OCI-LY7 (cell line): ENCODE data around the gene NFE2L1. TPM values are rescaled to one million over a fixed set of nuclear protein-coding genes. Genes with fewer than 3 reads are reported as not detected.

Experiments
- BruUV-seq: library from RNA; stranded (reverse); fragments of 400-500 nt; replicated peaks from 2 replicates; lab custom pipeline; 2021; lab: Mats Ljungman, UMichigan
- CTCF ChIA-PET: fragments of 300-600 bp; sonication (Branson Sonifier 250); formaldehyde crosslinking; loops from one replicate; lab custom pipeline; 2022; ENCODE audit warnings: antibody characterized with exemption; ENCODE audit not compliant: unreplicated experiment; lab: Charles Lee
- POLR2A ChIA-PET: fragments of 300-600 bp; sonication (Branson Sonifier 250); formaldehyde crosslinking; loops from one replicate; lab custom pipeline; 2022; ENCODE audit warnings: antibody characterized with exemption; lab: Charles Lee
- DNase-seq: peaks from one replicate; pipeline ENCODE4 v3.0.0-alpha.2; 2015; ENCODE audit warnings: low spot score
- H2AFZ ChIP-seq: fragments of 200-600 bp; sonication (generic), shearing (Covaris generic); 2 replicates; pipeline ENCODE4 v1.6.1; 2014; ENCODE audit warnings: mild to moderate bottlenecking, antibody characterized with exemption, low read length, moderate library complexity
- H3K27ac ChIP-seq: fragments of 200-600 bp; sonication (generic); 2 replicates; pipeline ENCODE4 v1.5.1; 2014; ENCODE audit warnings: mixed run types, low read depth, mild to moderate bottlenecking, moderate library complexity, low read length, inconsistent platforms; ENCODE audit not compliant: poor library complexity, severe bottlenecking
- H3K36me3 ChIP-seq: fragments of 200-600 bp; sonication (generic); 2 replicates; pipeline ENCODE4 v1.6.1; 2014; ENCODE audit warnings: mild to moderate bottlenecking, antibody characterized with exemption, low read length, moderate library complexity, mixed read lengths; ENCODE audit not compliant: insufficient read depth
- H3K4me1 ChIP-seq: fragments of 200-600 bp; sonication (generic); 2 replicates; pipeline ENCODE4 v1.5.1; 2014; ENCODE audit warnings: mild to moderate bottlenecking, low read length; ENCODE audit not compliant: insufficient read depth, poor library complexity, severe bottlenecking
- H3K4me2 ChIP-seq: fragments of 200-600 bp; sonication (generic); 2 replicates; pipeline ENCODE4 v1.6.1; 2014; ENCODE audit warnings: mild to moderate bottlenecking, low read length
- H3K4me3 ChIP-seq: fragments of 200-600 bp; sonication (generic); 2 replicates; pipeline ENCODE4 v1.5.1; 2014; ENCODE audit warnings: mild to moderate bottlenecking, low read depth, low read length; ENCODE audit not compliant: poor library complexity, severe bottlenecking
- H3K79me2 ChIP-seq: fragments of 200-600 bp; sonication (generic); 2 replicates; pipeline ENCODE4 v1.6.1; 2016; ENCODE audit warnings: low read depth, mild to moderate bottlenecking, low read length, moderate library complexity, mixed read lengths; ENCODE audit not compliant: insufficient read depth
- H3K9me2 ChIP-seq: fragments of 200-600 bp; sonication (generic); 2 replicates; pipeline ENCODE4 v1.6.1; 2016; ENCODE audit warnings: mild to moderate bottlenecking, low read length, mixed read lengths; ENCODE audit not compliant: insufficient read depth
- H3K9me3 ChIP-seq: fragments of 200-600 bp; sonication (generic); 2 replicates; pipeline ENCODE4 v1.6.1; 2014; ENCODE audit warnings: mild to moderate bottlenecking, mixed run types, low read length, mixed read lengths
- H4K20me1 ChIP-seq: fragments of 200-600 bp; sonication (generic); 2 replicates; pipeline ENCODE4 v1.6.1; 2014; ENCODE audit warnings: mild to moderate bottlenecking, antibody characterized with exemption, low read length, moderate library complexity, mixed read lengths; ENCODE audit not compliant: insufficient read depth
- EZH2phosphoT487 ChIP-seq: fragments of 200-600 bp; sonication (generic); IDR thresholded peaks from 2 replicates; pipeline ENCODE4 v1.6.1; 2018; ENCODE audit warnings: low read depth, borderline replicate concordance, mild to moderate bottlenecking, mixed run types, antibody characterized with exemption, low read length, moderate library complexity, mixed read lengths
- intact Hi-C: fragments of 100-400 bp; cut with micrococcal nuclease; formaldehyde crosslinking; loops from one replicate; pipeline ENCODE4 v1.10.0; 2022; ENCODE audit not compliant: unreplicated experiment
- microRNA-seq: library from miRNA; unstranded; fragments of <30 nt; microRNA quantifications from one replicate; pipeline ENCODE4 v1.2.0, GENCODE V29; 2022; ENCODE audit warnings: borderline replicate concordance
- small RNA-seq: library from RNA; depleted of rRNA; stranded (forward); fragments of <200 nt; gene quantifications from one replicate; pipeline ENCODE3, GENCODE V24; 2014
- total RNA-seq, 2 experiments: library from RNA; depleted of rRNA in 1 of 2; stranded (reverse); fragments of >200 nt in 1 of 2; shearing (Covaris generic) in 1 of 2; gene quantifications; 2 replicates each; pipeline ENCODE4 v1.2.3, GENCODE V29; 2014 to 2022
- TF ChIP-seq, protein P1 (sequence below): fragments of 200-600 bp; sonication (generic); conservative IDR thresholded peaks from 2 replicates; pipeline ENCODE4 v1.5.1; 2014; ENCODE audit warnings: mild to moderate bottlenecking, antibody characterized with exemption, low read length, moderate library complexity, mixed read lengths

NFE2L1 gene
- total RNA-seq, 2 experiments from 2014 or later, result 42.3 to 106 TPM

DNA sequence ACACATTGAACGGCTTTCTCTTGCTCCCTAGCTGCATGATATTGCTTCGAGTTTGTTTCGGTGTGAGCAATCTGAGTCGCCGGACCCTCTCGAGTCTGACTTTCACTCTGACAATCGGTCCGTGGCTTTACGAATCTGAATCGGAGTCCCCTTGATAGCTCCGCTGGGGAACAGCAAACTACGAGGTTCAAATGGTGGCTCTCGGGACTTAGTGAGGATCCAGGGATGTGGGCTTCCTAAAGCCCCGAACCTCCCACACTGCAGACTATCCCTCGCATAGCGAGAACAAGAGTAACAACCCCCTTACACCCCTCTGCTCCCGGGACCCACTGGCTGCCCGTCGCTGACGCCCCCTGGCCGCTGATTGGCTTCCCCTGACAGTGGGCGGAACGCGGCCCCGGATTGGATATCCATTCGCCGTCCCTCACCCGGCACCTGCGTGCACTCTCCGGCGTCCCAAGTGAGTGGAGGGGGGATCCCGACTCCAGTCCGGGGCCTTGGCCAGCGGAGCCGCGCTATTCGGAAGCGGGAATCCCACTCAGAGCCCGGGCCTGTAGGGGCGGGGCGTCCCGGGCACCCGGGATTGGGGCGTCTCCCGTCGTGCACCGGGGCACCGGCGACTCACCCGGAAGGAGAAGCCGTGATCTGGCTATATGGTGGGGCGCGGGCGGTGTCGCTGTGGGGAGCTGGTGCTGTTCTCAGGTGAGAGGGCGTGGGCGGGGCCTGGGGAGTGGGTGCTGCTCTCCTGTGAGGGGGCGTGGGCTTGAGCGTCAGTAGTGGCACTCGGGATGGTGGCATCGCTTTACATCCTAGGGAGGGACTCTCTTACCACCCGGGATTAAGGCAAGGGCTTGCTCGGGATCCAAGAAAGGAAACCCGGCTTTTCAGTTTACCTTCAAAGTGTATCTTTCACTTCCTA is 59.2 kb downstream of the NFE2L1 start, which contains the start of gene SNX11:
SNX11 (plus strand) TSS at position 630 of the 919 bp plus-strand sequence. CDS start 4,278 bp downstream, outside the sequence.
- H3K27ac ChIP-seq, result peak within 1 kb of the TSS; percentile 61
- peaks cover 23% of the 10 kb centered on the region for H3K4me1 ChIP-seq
- peak within 1 kb of the TSS; percentile 73 for H3K4me2 ChIP-seq
- H3K79me2 ChIP-seq, result peaks cover 15% of the 10 kb centered on the region; the same call in 1 of the 2 replicates
- no peaks in the 10 kb centered on the region for H3K9me2 ChIP-seq
- H3K9me3 ChIP-seq, result peaks cover 8% of the 10 kb centered on the region; the same call in 1 of the 2 replicates
- intact Hi-C loops, result loop anchor here (2.0 kb wide), 1 partner anchor 59 kb away; the partner anchor contains the start of gene NFE2L1
- ChIA-PET POLR2A (interaction anchor here (1.9 kb wide), 1 partner anchor 11 kb away, joined by 9 read pairs; no protein-coding TSS in a partner anchor), CTCF (interaction anchor here (0.9 to 1.0 kb wide), 2 partner anchors 59 to 160 kb away, joined by 3 to 4 read pairs; no protein-coding TSS in a partner anchor)
- H3K4me3 ChIP-seq, result peak within 1 kb of the TSS; percentile 94
- DNase-seq, result peak; percentile 86
- TF ChIP-seq, protein P1, sequence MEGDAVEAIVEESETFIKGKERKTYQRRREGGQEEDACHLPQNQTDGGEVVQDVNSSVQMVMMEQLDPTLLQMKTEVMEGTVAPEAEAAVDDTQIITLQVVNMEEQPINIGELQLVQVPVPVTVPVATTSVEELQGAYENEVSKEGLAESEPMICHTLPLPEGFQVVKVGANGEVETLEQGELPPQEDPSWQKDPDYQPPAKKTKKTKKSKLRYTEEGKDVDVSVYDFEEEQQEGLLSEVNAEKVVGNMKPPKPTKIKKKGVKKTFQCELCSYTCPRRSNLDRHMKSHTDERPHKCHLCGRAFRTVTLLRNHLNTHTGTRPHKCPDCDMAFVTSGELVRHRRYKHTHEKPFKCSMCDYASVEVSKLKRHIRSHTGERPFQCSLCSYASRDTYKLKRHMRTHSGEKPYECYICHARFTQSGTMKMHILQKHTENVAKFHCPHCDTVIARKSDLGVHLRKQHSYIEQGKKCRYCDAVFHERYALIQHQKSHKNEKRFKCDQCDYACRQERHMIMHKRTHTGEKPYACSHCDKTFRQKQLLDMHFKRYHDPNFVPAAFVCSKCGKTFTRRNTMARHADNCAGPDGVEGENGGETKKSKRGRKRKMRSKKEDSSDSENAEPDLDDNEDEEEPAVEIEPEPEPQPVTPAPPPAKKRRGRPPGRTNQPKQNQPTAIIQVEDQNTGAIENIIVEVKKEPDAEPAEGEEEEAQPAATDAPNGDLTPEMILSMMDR, result peak; percentile 48; the same call in 1 of the 2 replicates
- TF ChIP-seq EZH2phosphoT487, result no peak
- BruUV-seq, result TSS peak; percentile 86
- H2AFZ ChIP-seq, result peak within 1 kb of the TSS; percentile 91
- no peaks in the 10 kb centered on the region for H4K20me1 ChIP-seq
- peaks cover 6% of the 10 kb centered on the region; the same call in 1 of the 2 replicates for H3K36me3 ChIP-seq

DNA sequence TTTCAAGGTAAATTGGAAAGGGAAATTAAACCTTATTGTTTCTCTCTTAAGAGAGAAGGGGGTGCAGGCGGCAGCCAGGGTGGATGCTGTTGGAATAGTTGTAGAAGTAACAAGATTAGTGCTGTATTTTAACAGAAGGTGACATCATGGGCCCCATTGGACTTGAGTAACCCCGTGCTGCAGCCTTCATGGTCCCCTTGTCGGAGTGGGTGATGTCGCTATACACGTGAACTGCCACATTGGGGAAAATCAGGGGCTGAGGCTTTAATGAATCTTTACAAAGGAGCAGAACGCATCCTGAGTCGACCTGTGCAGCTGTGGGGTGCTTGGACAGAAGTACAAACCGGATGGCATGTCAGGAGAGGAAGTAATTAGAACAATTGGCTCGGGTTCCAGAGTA is 62.6 kb downstream of the NFE2L1 start:
- TF ChIP-seq, protein P1, result no peak
- no peak for TF ChIP-seq EZH2phosphoT487
- ChIA-PET CTCF (no interaction called here), POLR2A (no interaction called here)
- Histone ChIP-seq H3K9me2 (no peaks in the 10 kb centered on the region), H3K36me3 (peaks cover 22% of the 10 kb centered on the region), H3K4me2 (no peak overlapping the region), H3K4me1 (peaks cover 23% of the 10 kb centered on the region), H3K9me3 (no peaks in the 10 kb centered on the region), H2AFZ (no peak overlapping the region), H4K20me1 (no peaks in the 10 kb centered on the region), H3K4me3 (no peak overlapping the region), H3K27ac (no peak overlapping the region), H3K79me2 (peaks cover 15% of the 10 kb centered on the region; the same call in 1 of the 2 replicates)
- no TSS peak for BruUV-seq
- DNase-seq, result no peak
- intact Hi-C loops, result no loop called here

Small RNAs within 50 kb of the gene (microRNA-seq; reads per million reads assigned to microRNA genes)
- 26.5 reads per million, percentile 34 among the genes with 10 or more reads in this experiment for gene MIR152

Small RNAs within 50 kb of the gene (small RNA-seq; reads per million reads assigned to genes)
- gene AC004477.2 (not detected), gene MIR152 (not detected), gene RNU6-1201P (0.47 reads per million)

Other genes starting within 250 kb of the NFE2L1 start
- 16.2 and 24.4 TPM in 2 replicates for gene OSBPL7, start 226.6 kb upstream of the NFE2L1 start, total RNA-seq (2014; rRNA removed; shearing (Covaris generic))
- 31.1 and 35.7 TPM in 2 replicates for gene OSBPL7, start 226.6 kb upstream of the NFE2L1 start, total RNA-seq (2022)
- 27.1 and 50.8 TPM in 2 replicates for gene MRPL10, start 216.8 kb upstream of the NFE2L1 start, total RNA-seq (2014; rRNA removed; shearing (Covaris generic))
- gene MRPL10, start 216.8 kb upstream of the NFE2L1 start, total RNA-seq (2022), result 55.9 and 56.7 TPM in 2 replicates
- 0.23 and 0.85 TPM in 2 replicates for gene LRRC46, start 216.7 kb upstream of the NFE2L1 start, total RNA-seq (2014; rRNA removed; shearing (Covaris generic))
- gene LRRC46, start 216.7 kb upstream of the NFE2L1 start, total RNA-seq (2022), result 1.2 and 2.0 TPM in 2 replicates
- gene SCRN2, start 207.1 kb upstream of the NFE2L1 start, total RNA-seq (2014; rRNA removed; shearing (Covaris generic)), result 33.9 and 42.9 TPM in 2 replicates
- 37.3 and 39.1 TPM in 2 replicates for gene SCRN2, start 207.1 kb upstream of the NFE2L1 start, total RNA-seq (2022)
- gene SP6, start 197.2 kb upstream of the NFE2L1 start, total RNA-seq (2014; rRNA removed; shearing (Covaris generic)), result 0.08 and 0.22 TPM in 2 replicates
- 0.08 and 0.24 TPM in 2 replicates for gene SP6, start 197.2 kb upstream of the NFE2L1 start, total RNA-seq (2022)
- gene SP2, start 152.1 kb upstream of the NFE2L1 start, total RNA-seq (2014; rRNA removed; shearing (Covaris generic)), result 2.3 and 5.8 TPM in 2 replicates
- 22.1 and 24.1 TPM in 2 replicates for gene SP2, start 152.1 kb upstream of the NFE2L1 start, total RNA-seq (2022)
- gene PNPO, start 106.8 kb upstream of the NFE2L1 start, total RNA-seq (2014; rRNA removed; shearing (Covaris generic)), result 14.0 and 14.7 TPM in 2 replicates
- gene PNPO, start 106.8 kb upstream of the NFE2L1 start, total RNA-seq (2022), result 30.4 and 33.8 TPM in 2 replicates
- gene PRR15L, start 90.5 kb upstream of the NFE2L1 start, total RNA-seq (2014; rRNA removed; shearing (Covaris generic)), result not detected in 2 replicates
- gene PRR15L, start 90.5 kb upstream of the NFE2L1 start, total RNA-seq (2022), result not detected in 2 replicates
- gene CDK5RAP3, start 77.2 kb upstream of the NFE2L1 start, total RNA-seq (2014; rRNA removed; shearing (Covaris generic)), result 241 and 312 TPM in 2 replicates
- gene CDK5RAP3, start 77.2 kb upstream of the NFE2L1 start, total RNA-seq (2022), result 254 and 256 TPM in 2 replicates
- 1.2 TPM in 1 of 2 replicates, not detected in the other for gene COPZ2, start 10.6 kb upstream of the NFE2L1 start, total RNA-seq (2014; rRNA removed; shearing (Covaris generic))
- 1.4 and 1.7 TPM in 2 replicates for gene COPZ2, start 10.6 kb upstream of the NFE2L1 start, total RNA-seq (2022)
- 59.7 and 64.5 TPM in 2 replicates for gene CBX1, start 53.1 kb downstream of the NFE2L1 start, total RNA-seq (2014; rRNA removed; shearing (Covaris generic))
- 68.2 and 70.4 TPM in 2 replicates for gene CBX1, start 53.1 kb downstream of the NFE2L1 start, total RNA-seq (2022)
- 6.5 and 12.0 TPM in 2 replicates for gene SNX11, start 59.4 kb downstream of the NFE2L1 start, total RNA-seq (2014; rRNA removed; shearing (Covaris generic))
- 16.2 and 17.6 TPM in 2 replicates for gene SNX11, start 59.4 kb downstream of the NFE2L1 start, total RNA-seq (2022)